ENCODE results near the gene FBXO40. TPM values are rescaled to one million over a fixed set of nuclear protein-coding genes. Genes with fewer than 3 reads are reported as not detected.
A peak's percentile ranks its signal among the peaks of the same experiment; 100 is the strongest.

Gene FBXO40
- total and polyA plus RNA-seq, 2 of the 13 experiments (the other 11 are each of a cell fraction or from before 2014, with no cell fraction given): not detected

DNA sequence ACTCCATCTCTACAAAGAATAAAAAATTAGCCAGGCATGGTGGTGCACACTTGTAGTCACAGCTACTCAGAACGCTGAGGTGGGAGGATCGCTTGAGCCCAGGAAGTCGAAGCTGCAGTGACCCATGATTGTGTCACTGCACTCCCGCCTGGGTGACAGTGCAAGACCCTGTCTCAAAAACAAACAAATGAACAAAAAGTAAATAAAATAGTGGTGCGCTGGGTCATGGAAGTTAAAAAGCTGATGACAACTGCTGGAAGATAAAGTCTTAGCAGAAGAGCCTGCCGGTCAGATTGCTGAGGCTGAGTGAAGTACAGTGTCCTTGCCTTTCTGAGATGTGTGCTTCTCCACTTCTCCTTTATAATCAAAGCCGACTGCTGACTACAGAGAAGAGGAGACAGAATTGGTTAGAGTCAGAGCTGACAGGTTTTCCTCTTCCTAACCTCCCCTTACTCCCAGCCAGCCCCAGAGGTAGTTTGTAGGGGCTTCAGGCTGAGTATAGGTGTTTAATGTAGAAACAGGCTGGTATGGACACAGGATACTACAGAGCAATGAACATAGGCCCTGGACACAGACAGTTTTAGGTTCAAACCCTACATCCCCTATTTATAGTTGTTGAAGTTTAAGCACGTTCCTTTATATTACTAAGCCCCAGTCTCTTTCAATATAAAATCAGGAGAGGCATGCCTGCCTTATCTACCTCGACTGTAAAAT is 49.6 kb downstream of the FBXO40 start (continued):
- TF ChIP-seq FOXA3 (CRISPR knock-in tag; IDR thresholded peaks at IDR 0.05) (peak; percentile 38; the same call in 1 of the 2 replicates), FOXP1 (IDR thresholded peaks at IDR 0.05) (no peak), FOXP1 (CRISPR knock-in tag; IDR thresholded peaks at IDR 0.05) (peak; percentile 37; the same call in 1 of the 2 replicates), SP140L (CRISPR knock-in tag; IDR thresholded peaks at IDR 0.05; ENCODE audit: borderline replicate concordance) (no peak), FOXK1 (CRISPR knock-in tag; IDR thresholded peaks at IDR 0.05; ENCODE audit: borderline replicate concordance, low read depth) (0 out of 2 replicates have a peak, but pooled peaks have one; percentile 11), RARA (CRISPR knock-in tag; IDR thresholded peaks at IDR 0.05) (peak; percentile 46; the same call in 1 of the 2 replicates), EP300 (IDR thresholded peaks at IDR 0.05; ENCODE audit: low read depth in 2 of 2, low read length in 2 of 2) (peak in 1 of 2 experiments; percentile 13; a peak in 1 of 4 replicates), EP300 (CRISPR knock-in tag; IDR thresholded peaks at IDR 0.05; ENCODE audit: borderline replicate concordance) (no peak), ZNF292 (CRISPR knock-in tag; IDR thresholded peaks at IDR 0.05; ENCODE audit: borderline replicate concordance, low read depth) (0 out of 2 replicates have a peak, but pooled peaks have one; percentile 42), SAP130 (CRISPR knock-in tag; IDR thresholded peaks at IDR 0.05; ENCODE audit: low read depth) (peak; percentile 46), ZNF460 (CRISPR knock-in tag; IDR thresholded peaks at IDR 0.05; ENCODE audit: borderline replicate concordance) (peak; percentile 15; the same call in 1 of the 2 replicates), RFX1 (IDR thresholded peaks at IDR 0.05) (no peak), GABPB1 (CRISPR knock-in tag; IDR thresholded peaks at IDR 0.05) (peak; percentile 34; the same call in 1 of the 2 replicates), SOX6 (IDR thresholded peaks at IDR 0.05) (no peak), SOX6 (CRISPR knock-in tag; IDR thresholded peaks at IDR 0.05) (peak; percentile 59; the same call in 1 of the 2 replicates), CEBPB (IDR thresholded peaks at IDR 0.05; ENCODE audit: borderline replicate concordance, low read depth, low read length) (peak; percentile 65; the same call in 1 of the 2 replicates), ZMYM2 (CRISPR knock-in tag; IDR thresholded peaks at IDR 0.05) (no peak), ZFY (CRISPR knock-in tag; IDR thresholded peaks at IDR 0.05) (no peak), FOSL2 (CRISPR knock-in tag; IDR thresholded peaks at IDR 0.05) (peak; percentile 40), SALL1 (CRISPR knock-in tag; IDR thresholded peaks at IDR 0.05) (peak; percentile 63), ZNF878 (CRISPR knock-in tag; IDR thresholded peaks at IDR 0.05) (no peak)
- TF ChIP-seq, protein P1, sequence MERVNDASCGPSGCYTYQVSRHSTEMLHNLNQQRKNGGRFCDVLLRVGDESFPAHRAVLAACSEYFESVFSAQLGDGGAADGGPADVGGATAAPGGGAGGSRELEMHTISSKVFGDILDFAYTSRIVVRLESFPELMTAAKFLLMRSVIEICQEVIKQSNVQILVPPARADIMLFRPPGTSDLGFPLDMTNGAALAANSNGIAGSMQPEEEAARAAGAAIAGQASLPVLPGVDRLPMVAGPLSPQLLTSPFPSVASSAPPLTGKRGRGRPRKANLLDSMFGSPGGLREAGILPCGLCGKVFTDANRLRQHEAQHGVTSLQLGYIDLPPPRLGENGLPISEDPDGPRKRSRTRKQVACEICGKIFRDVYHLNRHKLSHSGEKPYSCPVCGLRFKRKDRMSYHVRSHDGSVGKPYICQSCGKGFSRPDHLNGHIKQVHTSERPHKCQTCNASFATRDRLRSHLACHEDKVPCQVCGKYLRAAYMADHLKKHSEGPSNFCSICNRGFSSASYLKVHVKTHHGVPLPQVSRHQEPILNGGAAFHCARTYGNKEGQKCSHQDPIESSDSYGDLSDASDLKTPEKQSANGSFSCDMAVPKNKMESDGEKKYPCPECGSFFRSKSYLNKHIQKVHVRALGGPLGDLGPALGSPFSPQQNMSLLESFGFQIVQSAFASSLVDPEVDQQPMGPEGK (CRISPR knock-in tag; IDR thresholded peaks at IDR 0.05): no peak
- TF ChIP-seq, protein P2, sequence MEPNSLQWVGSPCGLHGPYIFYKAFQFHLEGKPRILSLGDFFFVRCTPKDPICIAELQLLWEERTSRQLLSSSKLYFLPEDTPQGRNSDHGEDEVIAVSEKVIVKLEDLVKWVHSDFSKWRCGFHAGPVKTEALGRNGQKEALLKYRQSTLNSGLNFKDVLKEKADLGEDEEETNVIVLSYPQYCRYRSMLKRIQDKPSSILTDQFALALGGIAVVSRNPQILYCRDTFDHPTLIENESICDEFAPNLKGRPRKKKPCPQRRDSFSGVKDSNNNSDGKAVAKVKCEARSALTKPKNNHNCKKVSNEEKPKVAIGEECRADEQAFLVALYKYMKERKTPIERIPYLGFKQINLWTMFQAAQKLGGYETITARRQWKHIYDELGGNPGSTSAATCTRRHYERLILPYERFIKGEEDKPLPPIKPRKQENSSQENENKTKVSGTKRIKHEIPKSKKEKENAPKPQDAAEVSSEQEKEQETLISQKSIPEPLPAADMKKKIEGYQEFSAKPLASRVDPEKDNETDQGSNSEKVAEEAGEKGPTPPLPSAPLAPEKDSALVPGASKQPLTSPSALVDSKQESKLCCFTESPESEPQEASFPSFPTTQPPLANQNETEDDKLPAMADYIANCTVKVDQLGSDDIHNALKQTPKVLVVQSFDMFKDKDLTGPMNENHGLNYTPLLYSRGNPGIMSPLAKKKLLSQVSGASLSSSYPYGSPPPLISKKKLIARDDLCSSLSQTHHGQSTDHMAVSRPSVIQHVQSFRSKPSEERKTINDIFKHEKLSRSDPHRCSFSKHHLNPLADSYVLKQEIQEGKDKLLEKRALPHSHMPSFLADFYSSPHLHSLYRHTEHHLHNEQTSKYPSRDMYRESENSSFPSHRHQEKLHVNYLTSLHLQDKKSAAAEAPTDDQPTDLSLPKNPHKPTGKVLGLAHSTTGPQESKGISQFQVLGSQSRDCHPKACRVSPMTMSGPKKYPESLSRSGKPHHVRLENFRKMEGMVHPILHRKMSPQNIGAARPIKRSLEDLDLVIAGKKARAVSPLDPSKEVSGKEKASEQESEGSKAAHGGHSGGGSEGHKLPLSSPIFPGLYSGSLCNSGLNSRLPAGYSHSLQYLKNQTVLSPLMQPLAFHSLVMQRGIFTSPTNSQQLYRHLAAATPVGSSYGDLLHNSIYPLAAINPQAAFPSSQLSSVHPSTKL (CRISPR knock-in tag; IDR thresholded peaks at IDR 0.05): peak; percentile 58
- TF ChIP-seq, protein P3, sequence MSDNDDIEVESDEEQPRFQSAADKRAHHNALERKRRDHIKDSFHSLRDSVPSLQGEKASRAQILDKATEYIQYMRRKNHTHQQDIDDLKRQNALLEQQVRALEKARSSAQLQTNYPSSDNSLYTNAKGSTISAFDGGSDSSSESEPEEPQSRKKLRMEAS (IDR thresholded peaks at IDR 0.05): no peak

Data from HepG2 (cell line).